ENCODE measurements around the gene STX1B.

GRCh38 chr16:30969246-30969842 lies 41.1 kb downstream of the STX1B start:
- TF ChIP-seq EP300 (IDR thresholded peaks at IDR 0.05) (no peak), CTCF (IDR thresholded peaks at IDR 0.05) (no peak), POLR2A (IDR thresholded peaks at IDR 0.05) (no peak)

All from ovary (tissue), 3 donors.